ENCODE results near the gene PHLDB2. TPM values are rescaled to one million over a fixed set of nuclear protein-coding genes. Genes with fewer than 3 reads are reported as not detected.

Gene PHLDB2
- polyA plus RNA-seq, 1 donor (not counting 4 experiments of a cell fraction or from before 2014, with no cell fraction given): 150 TPM

DNA sequence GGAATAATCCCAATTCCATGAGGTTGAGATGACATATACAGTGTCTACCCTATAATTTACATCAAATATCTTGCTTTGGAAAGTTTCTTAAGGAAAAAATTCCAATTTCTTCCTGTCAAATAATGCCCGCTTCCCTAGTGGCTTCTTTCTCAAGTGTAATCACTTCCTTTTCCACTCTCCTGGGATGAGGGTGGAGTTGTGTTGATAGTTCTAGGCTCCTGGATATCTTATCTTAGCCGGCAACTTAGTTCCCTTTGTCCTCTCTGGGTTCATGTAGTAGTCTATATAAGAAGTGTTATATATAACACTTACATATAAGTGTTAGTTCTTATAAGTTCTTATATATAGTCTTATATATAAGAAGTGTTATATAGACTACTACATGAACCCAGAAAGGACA is 150.6 kb downstream of the PHLDB2 start:
- no peaks in the 10 kb centered on the region for H3K9me3 ChIP-seq (ENCODE audit: control insufficient read depth, low read depth, low read length)
- H3K4me2 ChIP-seq (ENCODE audit: control insufficient read depth, extremely low read depth, insufficient read depth, low read depth, low read length): no peak overlapping the region
- H3K27me3 ChIP-seq (ENCODE audit: control insufficient read depth, extremely low read depth, insufficient read depth, low read length): no peaks in the 10 kb centered on the region
- H3K4me3 ChIP-seq (ENCODE audit: control insufficient read depth in 2 of 3, extremely low read depth in 1 of 3, insufficient read depth in 2 of 3, low read depth in 1 of 3, low read length in 3 of 3): no peak overlapping the region
- H3K79me2 ChIP-seq (ENCODE audit: control insufficient read depth, insufficient read depth, low read length): no peaks in the 10 kb centered on the region
- H3K27ac ChIP-seq (ENCODE audit: control insufficient read depth, insufficient read depth, low read length): no peak overlapping the region
- H2AFZ ChIP-seq (ENCODE audit: control insufficient read depth, low read length): no peak overlapping the region
- dilution Hi-C loops (cut with MboI; ENCODE audit: extremely low pct_ligation_motif_present, low sequenced_read_pairs): no loop called here
- no peaks in the 10 kb centered on the region for H3K9me1 ChIP-seq (ENCODE audit: control insufficient read depth, extremely low read depth, insufficient read depth, low read length)
- DNase-seq (ENCODE audit: low read depth, low spot score) (no peak), FAIRE-seq (no peak)
- H3K36me3 ChIP-seq (ENCODE audit: control insufficient read depth in 2 of 2, extremely low read depth in 1 of 2, insufficient read depth in 2 of 2, low read length in 2 of 2): no peaks in the 10 kb centered on the region
- TF ChIP-seq EZH2 (IDR thresholded peaks at IDR 0.05; ENCODE audit: low read length): no peak
- TF ChIP-seq, protein P1, sequence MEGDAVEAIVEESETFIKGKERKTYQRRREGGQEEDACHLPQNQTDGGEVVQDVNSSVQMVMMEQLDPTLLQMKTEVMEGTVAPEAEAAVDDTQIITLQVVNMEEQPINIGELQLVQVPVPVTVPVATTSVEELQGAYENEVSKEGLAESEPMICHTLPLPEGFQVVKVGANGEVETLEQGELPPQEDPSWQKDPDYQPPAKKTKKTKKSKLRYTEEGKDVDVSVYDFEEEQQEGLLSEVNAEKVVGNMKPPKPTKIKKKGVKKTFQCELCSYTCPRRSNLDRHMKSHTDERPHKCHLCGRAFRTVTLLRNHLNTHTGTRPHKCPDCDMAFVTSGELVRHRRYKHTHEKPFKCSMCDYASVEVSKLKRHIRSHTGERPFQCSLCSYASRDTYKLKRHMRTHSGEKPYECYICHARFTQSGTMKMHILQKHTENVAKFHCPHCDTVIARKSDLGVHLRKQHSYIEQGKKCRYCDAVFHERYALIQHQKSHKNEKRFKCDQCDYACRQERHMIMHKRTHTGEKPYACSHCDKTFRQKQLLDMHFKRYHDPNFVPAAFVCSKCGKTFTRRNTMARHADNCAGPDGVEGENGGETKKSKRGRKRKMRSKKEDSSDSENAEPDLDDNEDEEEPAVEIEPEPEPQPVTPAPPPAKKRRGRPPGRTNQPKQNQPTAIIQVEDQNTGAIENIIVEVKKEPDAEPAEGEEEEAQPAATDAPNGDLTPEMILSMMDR (optimal IDR thresholded peaks at IDR 0.05 in 1 of 3, IDR thresholded peaks at IDR 0.05 in 1 of 3, conservative IDR thresholded peaks at IDR 0.05 in 1 of 3; ENCODE audit: extremely low read depth in 1 of 3, insufficient read depth in 2 of 3, low read length in 3 of 3): no peak
- no peaks in the 10 kb centered on the region for H4K20me1 ChIP-seq (ENCODE audit: control insufficient read depth, extremely low read depth, insufficient read depth, low read length)
- H3K9ac ChIP-seq (ENCODE audit: control insufficient read depth, extremely low read depth, insufficient read depth, low read length): no peak overlapping the region
- H3K4me1 ChIP-seq (ENCODE audit: control insufficient read depth, extremely low read depth, insufficient read depth, low read length): peaks cover 16% of the 10 kb centered on the region

DNA sequence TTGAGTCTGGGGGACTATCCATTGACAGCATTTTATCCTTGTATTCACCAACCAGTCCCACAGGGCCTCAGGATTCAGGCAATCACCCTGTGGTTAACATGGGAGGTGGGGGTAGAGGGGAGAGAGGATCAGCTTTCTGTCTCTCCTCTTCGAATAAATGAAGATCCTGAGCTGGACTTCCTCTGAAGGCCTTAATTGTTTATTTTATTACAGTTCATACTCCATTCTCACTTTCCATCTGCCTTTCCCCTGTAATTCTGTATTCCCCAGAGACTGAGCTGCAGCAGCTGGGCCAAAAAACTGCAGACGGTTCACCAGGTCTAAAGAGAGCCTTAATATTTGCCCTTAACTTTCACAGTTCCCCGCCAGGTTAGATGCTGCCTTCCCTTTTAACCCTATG is 151.6 kb downstream of the PHLDB2 start:
- Histone ChIP-seq H3K4me2 (ENCODE audit: control insufficient read depth, extremely low read depth, insufficient read depth, low read depth, low read length) (no peak overlapping the region), H3K27me3 (ENCODE audit: control insufficient read depth, extremely low read depth, insufficient read depth, low read length) (no peaks in the 10 kb centered on the region), H3K9me1 (ENCODE audit: control insufficient read depth, extremely low read depth, insufficient read depth, low read length) (no peaks in the 10 kb centered on the region), H4K20me1 (ENCODE audit: control insufficient read depth, extremely low read depth, insufficient read depth, low read length) (no peaks in the 10 kb centered on the region), H3K9me3 (ENCODE audit: control insufficient read depth, low read depth, low read length) (no peaks in the 10 kb centered on the region), H2AFZ (ENCODE audit: control insufficient read depth, low read length) (no peak overlapping the region), H3K79me2 (ENCODE audit: control insufficient read depth, insufficient read depth, low read length) (no peaks in the 10 kb centered on the region), H3K36me3 (ENCODE audit: control insufficient read depth in 2 of 2, extremely low read depth in 1 of 2, insufficient read depth in 2 of 2, low read length in 2 of 2) (no peaks in the 10 kb centered on the region), H3K27ac (ENCODE audit: control insufficient read depth, insufficient read depth, low read length) (no peak overlapping the region), H3K4me1 (ENCODE audit: control insufficient read depth, extremely low read depth, insufficient read depth, low read length) (peaks cover 8% of the 10 kb centered on the region), H3K4me3 (ENCODE audit: control insufficient read depth in 2 of 3, extremely low read depth in 1 of 3, insufficient read depth in 2 of 3, low read depth in 1 of 3, low read length in 3 of 3) (no peak overlapping the region), H3K9ac (ENCODE audit: control insufficient read depth, extremely low read depth, insufficient read depth, low read length) (no peak overlapping the region)
- dilution Hi-C loops (cut with MboI; ENCODE audit: extremely low pct_ligation_motif_present, low sequenced_read_pairs): no loop called here
- TF ChIP-seq EZH2 (IDR thresholded peaks at IDR 0.05; ENCODE audit: low read length): no peak
- TF ChIP-seq, protein P1 (optimal IDR thresholded peaks at IDR 0.05 in 1 of 3, IDR thresholded peaks at IDR 0.05 in 1 of 3, conservative IDR thresholded peaks at IDR 0.05 in 1 of 3; ENCODE audit: extremely low read depth in 1 of 3, insufficient read depth in 2 of 3, low read length in 3 of 3): no peak
- no peak for DNase-seq (ENCODE audit: low read depth, low spot score)
- FAIRE-seq: no peak

Data from keratinocyte (primary cell).